ENCODE measurements around the gene ELP6.
A peak's percentile ranks its signal among the peaks of the same experiment; 100 is the strongest.
"Not testable (repeated sequence)": the region's sequence is repeated elsewhere in the genome, so short reads cannot be mapped to it uniquely, and the experiment has no call there.

ELP6 gene

DNA sequence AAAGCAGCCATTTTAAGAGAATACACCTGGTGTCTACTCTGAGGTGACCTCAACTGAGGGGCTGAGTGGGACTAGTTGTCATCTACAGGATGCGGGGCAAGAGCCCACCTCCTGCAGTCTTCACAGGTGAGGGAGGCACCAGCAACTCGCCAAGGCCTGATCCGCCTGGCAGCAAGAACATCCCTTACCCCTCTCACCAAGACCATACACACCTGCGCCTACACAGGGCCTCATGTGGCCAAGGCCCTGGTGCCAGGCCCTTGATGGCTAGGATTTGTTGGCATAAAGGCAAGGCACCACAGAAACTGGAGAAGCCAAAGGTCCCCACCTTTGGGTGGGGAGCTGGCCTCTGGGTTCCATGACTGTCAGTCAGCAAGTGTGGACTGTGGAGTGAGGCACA is 18.4 kb downstream of the ELP6 start:
- H3K36me3 ChIP-seq: peaks cover 50 to 91% (median 66%) of the 10 kb centered on the region in 11 experiments
- H4K20me1 ChIP-seq: peaks cover 0 to 21% (median 0%) of the 10 kb centered on the region in 11 experiments; a peak in 3 of 22 replicates
- H3K9ac ChIP-seq: no peak overlapping the region; a peak in 1 of 22 replicates
- H3K27ac ChIP-seq: no peak overlapping the region
- H3K4me2 ChIP-seq: no peak overlapping the region
- no peak overlapping the region for H3K4me3 ChIP-seq
- no peaks in the 10 kb centered on the region for H3K27me3 ChIP-seq
- peaks cover 0 to 50% (median 35%) of the 10 kb centered on the region in 10 experiments; a peak in 15 of 20 replicates for H3K4me1 ChIP-seq
- no peaks in the 10 kb centered on the region for H3K9me3 ChIP-seq (replicated peaks in 1 of 11)
- no peak for TF ChIP-seq Cebpa-rat (IDR thresholded peaks at IDR 0.05)

DNA sequence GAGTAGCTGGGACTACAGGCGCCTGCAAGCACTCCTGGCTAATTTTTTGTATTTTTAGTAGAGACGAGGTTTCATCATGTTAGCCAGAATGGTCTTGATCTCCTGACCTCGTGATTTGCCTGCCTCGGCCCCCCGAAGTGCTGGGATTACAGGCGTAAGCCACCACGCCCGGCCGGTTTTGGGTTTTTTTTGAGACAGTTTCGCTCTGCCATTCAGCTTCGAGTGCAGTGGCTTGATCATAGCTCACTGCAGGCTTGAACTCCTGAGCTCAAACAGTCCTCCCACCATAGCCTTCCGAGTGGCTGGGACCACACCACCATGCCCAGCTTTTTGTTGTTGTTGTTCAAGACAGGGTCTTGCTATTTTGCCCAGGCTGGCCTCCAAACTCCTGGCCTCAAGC is 21.7 kb downstream of the ELP6 start:
- Histone ChIP-seq H3K4me1 (peaks cover 0 to 54% (median 35%) of the 10 kb centered on the region in 10 experiments; a peak in 15 of 20 replicates), H3K36me3 (peaks cover 23 to 85% (median 60%) of the 10 kb centered on the region in 11 experiments), H3K4me2 (peak overlapping the region in 8 of 11 experiments; percentile 6 to 69 (median 40); a peak in 13 of 22 replicates), H3K9me3 (replicated peaks in 1 of 11) (no peaks in the 10 kb centered on the region), H3K27ac (no peak overlapping the region), H3K27me3 (no peaks in the 10 kb centered on the region), H4K20me1 (peaks cover 0 to 17% (median 0%) of the 10 kb centered on the region in 11 experiments; a peak in 3 of 22 replicates), H3K4me3 (no peak overlapping the region), H3K9ac (peak overlapping the region in 1 of 11 experiments; percentile 5; a peak in 1 of 22 replicates)
- no peak for TF ChIP-seq Cebpa-rat (IDR thresholded peaks at IDR 0.05)

DNA sequence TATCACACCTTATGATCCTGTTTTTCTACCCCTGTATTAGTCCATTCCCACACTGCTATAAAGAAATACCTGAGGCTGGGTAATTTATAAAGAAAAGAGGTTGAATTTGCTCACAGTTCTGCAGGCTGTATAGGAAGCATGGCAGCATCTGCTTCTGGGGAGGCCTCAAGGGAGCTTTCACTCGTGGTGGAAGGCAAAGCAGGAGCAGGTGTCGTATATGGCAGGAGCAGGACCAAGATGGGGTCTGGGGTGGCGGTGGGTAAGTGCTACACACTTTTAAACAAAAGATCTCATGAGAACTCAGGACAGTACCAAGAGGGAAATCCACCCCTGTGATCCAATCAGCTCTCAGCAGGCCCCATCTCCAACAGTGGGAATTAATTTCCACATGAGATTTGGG is 22.3 kb downstream of the ELP6 start:
- Histone ChIP-seq H3K4me1 (peaks cover 0 to 54% (median 35%) of the 10 kb centered on the region in 10 experiments; a peak in 15 of 20 replicates), H3K4me2 (peak overlapping the region in 7 of 11 experiments; percentile 12 to 69 (median 44); a peak in 12 of 22 replicates), H3K36me3 (peaks cover 17 to 84% (median 58%) of the 10 kb centered on the region in 11 experiments), H3K4me3 (no peak overlapping the region), H3K9ac (0 out of 22 replicates have a peak overlapping the region, but pooled peaks of 1 of the 11 experiments have one; percentile 21), H4K20me1 (peaks cover 0 to 15% (median 0%) of the 10 kb centered on the region in 11 experiments; a peak in 3 of 22 replicates), H3K27ac (no peak overlapping the region), H3K9me3 (replicated peaks in 1 of 11) (no peaks in the 10 kb centered on the region), H3K27me3 (no peaks in the 10 kb centered on the region)
- TF ChIP-seq Cebpa-rat (IDR thresholded peaks at IDR 0.05): no peak

DNA sequence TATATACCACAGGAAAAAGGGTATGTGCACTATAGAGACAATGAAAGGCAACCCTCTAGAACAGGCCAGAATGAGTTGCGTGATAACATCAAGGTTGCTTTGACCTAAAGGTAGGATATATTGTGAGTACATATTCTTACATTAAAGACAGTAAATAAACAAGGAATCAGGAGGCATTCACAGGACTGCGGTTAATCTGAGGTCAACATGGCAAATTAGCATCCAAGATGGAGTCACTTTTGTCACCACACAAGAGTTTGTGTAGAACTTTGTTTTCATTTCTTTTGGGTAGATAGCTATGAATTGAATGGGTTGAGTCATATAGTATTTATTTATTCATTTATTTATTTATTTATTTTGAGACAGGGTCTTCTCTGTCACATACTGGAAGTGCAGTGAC is 26.2 kb downstream of the ELP6 start:
- no peaks in the 10 kb centered on the region for H3K27me3 ChIP-seq
- peaks cover 0 to 8% (median 0%) of the 10 kb centered on the region in 11 experiments; a peak in 1 of 22 replicates for H3K9me3 ChIP-seq (replicated peaks in 1 of 11)
- TF ChIP-seq Cebpa-rat (IDR thresholded peaks at IDR 0.05): no peak

DNA sequence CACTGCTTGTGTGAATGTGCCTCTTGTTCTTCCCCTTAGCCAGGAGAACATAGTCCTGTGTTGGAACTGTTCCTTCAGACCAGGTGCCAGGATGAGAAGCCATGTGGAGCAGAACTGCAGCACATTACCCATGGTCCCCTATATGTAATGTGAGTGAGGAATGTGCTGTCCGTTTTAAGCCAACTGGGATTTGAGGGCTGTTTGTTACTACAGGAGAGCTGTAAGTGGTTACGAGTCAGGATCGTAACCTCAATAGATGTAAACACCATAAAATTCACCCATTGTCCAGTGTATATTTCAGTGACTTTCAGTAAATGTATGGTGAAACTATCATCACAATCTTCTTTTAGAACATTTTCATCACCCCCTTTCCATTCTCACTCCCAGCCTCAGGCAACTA is 27.7 kb downstream of the ELP6 start:
- Histone ChIP-seq H3K9ac (no peak overlapping the region), H3K4me2 (no peak overlapping the region), H3K27ac (no peak overlapping the region), H3K27me3 (no peaks in the 10 kb centered on the region), H3K9me3 (replicated peaks in 1 of 11) (peaks cover 0 to 8% (median 0%) of the 10 kb centered on the region in 11 experiments; a peak in 1 of 22 replicates), H3K4me3 (no peak overlapping the region), H3K36me3 (peaks cover 3 to 41% (median 36%) of the 10 kb centered on the region in 11 experiments; a peak in 21 of 22 replicates), H3K4me1 (peaks cover 0 to 28% (median 2%) of the 10 kb centered on the region in 10 experiments; a peak in 10 of 20 replicates), H4K20me1 (no peaks in the 10 kb centered on the region)
- no peak for TF ChIP-seq Cebpa-rat (IDR thresholded peaks at IDR 0.05)

More for the DNA sequence above, 26.2 kb downstream of the ELP6 start:
- Histone ChIP-seq H3K9ac (no peak overlapping the region), H4K20me1 (0 out of 22 replicates have a peak, but pooled peaks cover 0 to 5% (median 0%) of the 10 kb centered on the region in 11 experiments), H3K36me3 (peaks cover 3 to 54% (median 38%) of the 10 kb centered on the region in 11 experiments; a peak in 21 of 22 replicates), H3K4me1 (peaks cover 0 to 38% (median 16%) of the 10 kb centered on the region in 10 experiments; a peak in 14 of 20 replicates), H3K4me2 (no peak overlapping the region), H3K4me3 (no peak overlapping the region), H3K27ac (no peak overlapping the region)

DNA sequence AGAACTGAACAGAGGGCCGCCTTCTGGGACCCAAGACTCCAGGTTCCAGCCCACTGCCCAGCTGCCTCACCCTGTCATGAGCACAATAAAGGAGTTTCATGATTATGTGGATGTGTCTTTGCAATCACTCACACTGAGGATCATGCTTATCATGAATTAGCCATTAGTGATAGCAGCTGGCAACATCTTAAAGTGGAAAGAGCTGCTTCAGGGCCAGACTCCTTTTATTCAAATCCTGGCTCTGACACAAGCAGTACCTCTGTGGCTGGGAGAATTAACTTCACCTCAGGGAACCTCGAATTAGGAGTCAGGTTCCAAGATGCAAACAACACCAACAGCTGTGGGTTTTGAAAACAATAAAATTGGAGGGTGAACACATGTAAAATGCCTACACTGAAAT is 31.1 kb downstream of the ELP6 start:
- Histone ChIP-seq H3K4me2 (peak overlapping the region in 1 of 11 experiments; percentile 5; a peak in 1 of 22 replicates), H3K4me3 (no peak overlapping the region), H3K9ac (no peak overlapping the region), H3K9me3 (replicated peaks in 1 of 11) (peaks cover 0 to 8% (median 0%) of the 10 kb centered on the region in 11 experiments; a peak in 1 of 22 replicates), H3K36me3 (peaks cover 0 to 17% (median 15%) of the 10 kb centered on the region in 11 experiments; a peak in 17 of 22 replicates), H3K4me1 (peaks cover 0 to 24% (median 0%) of the 10 kb centered on the region in 10 experiments; a peak in 8 of 20 replicates), H3K27ac (no peak overlapping the region; a peak in 1 of 22 replicates), H4K20me1 (no peaks in the 10 kb centered on the region), H3K27me3 (no peaks in the 10 kb centered on the region)
- TF ChIP-seq Cebpa-rat (IDR thresholded peaks at IDR 0.05): no peak

DNA sequence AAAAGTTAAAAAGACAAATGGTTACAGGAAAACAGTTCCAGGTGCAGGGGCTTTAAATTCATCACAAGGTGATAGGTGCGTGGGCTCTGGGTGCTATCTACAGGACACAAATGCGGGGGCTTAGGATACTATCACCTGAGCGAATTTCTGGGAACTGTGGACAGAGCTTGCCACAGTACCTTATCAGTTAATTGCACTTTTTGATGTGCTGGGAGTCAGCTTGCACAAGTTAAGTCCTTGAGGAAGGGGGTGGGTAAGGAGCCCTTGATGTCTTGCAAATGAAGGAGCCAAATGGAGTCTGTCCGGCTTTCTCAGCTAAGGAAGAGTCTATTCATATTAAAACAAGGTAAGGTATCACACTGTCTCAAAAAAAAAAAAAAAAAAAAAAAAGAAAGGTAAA is 31.7 kb downstream of the ELP6 start:
- not testable (repeated sequence) for H3K27ac ChIP-seq; H3K9me3 ChIP-seq (replicated peaks in 1 of 11); H4K20me1 ChIP-seq; H3K4me3 ChIP-seq; H3K9ac ChIP-seq; H3K27me3 ChIP-seq; H3K4me2 ChIP-seq
- Histone ChIP-seq H3K4me1 (peaks cover under 1 to 30% (median 4%) of the 10 kb centered on the region in 10 experiments; a peak in 17 of 20 replicates), H3K36me3 (peaks cover 0 to 11% (median 9%) of the 10 kb centered on the region in 11 experiments; a peak in 12 of 22 replicates)

DNA sequence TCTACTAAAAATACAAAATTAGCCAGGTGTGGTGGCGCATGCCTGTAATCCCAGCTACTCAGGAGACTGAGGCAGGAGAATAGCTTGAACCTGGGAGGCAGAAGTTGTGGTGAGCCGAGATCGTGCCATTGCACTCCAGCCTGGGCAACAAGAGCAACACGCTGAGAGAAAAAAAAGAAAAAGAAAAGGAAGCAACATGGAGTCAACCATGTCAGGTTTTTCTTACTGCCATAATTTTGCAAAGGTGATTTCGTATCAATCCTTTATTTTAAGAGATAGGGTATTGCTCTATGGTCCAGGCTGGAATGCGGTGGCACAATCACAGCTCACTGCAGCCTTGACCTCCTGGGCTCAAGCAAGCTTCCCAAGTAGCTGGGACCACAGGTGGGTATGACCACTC is 33.2 kb downstream of the ELP6 start:
- H3K9ac ChIP-seq; H3K27me3 ChIP-seq; H4K20me1 ChIP-seq; H3K27ac ChIP-seq; H3K36me3 ChIP-seq; H3K4me2 ChIP-seq; H3K4me3 ChIP-seq; H3K9me3 ChIP-seq (replicated peaks in 1 of 11): not testable (repeated sequence)
- H3K4me1 ChIP-seq: peaks cover 9 to 38% (median 12%) of the 10 kb centered on the region in 10 experiments; a peak in 19 of 20 replicates

DNA sequence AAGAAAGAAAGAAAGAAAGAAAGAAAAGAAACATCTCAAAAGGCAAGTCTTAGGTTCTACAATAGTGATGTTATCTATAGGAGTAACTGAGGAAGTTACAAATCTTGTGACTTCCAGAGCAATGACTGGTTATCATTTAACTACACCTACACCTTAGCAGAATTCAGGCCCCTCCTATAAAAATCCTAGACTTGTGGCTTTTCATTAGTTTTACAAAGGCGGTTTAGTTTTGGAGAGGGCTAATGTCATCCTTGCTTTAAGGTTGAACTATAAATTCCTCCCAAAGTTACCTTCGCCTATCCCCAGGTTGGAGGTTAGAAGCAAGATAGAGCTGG is 33.7 kb downstream of the ELP6 start:
- TF ChIP-seq Cebpa-rat (IDR thresholded peaks at IDR 0.05): no peak
- Histone ChIP-seq H3K4me3 (no peak overlapping the region), H3K9ac (no peak overlapping the region), H3K4me2 (no peak overlapping the region), H3K9me3 (replicated peaks in 1 of 11) (0 out of 22 replicates have a peak, but pooled peaks cover 0 to 5% (median 0%) of the 10 kb centered on the region in 11 experiments), H3K4me1 (peaks cover 9 to 38% (median 12%) of the 10 kb centered on the region in 10 experiments; a peak in 19 of 20 replicates), H3K36me3 (0 out of 22 replicates have a peak, but pooled peaks cover 0 to 4% (median 0%) of the 10 kb centered on the region in 11 experiments), H3K27me3 (no peaks in the 10 kb centered on the region), H3K27ac (no peak overlapping the region), H4K20me1 (peaks cover 0 to 8% (median 3%) of the 10 kb centered on the region in 11 experiments; a peak in 12 of 22 replicates)
